HG03469 (cell line): ENCODE data around the gene PNPLA5.
"Not testable (repeated sequence)": the region's sequence is repeated elsewhere in the genome, so short reads cannot be mapped to it uniquely, and the experiment has no call there.

Experiments used
- ATAC-seq: cut with Tn5 transposase; IDR thresholded peaks from one replicate; pipeline ENCODE4 v1.9.1; 2021; ENCODE audit warnings: mild to moderate bottlenecking, moderate library complexity, moderate number of reproducible peaks; ENCODE audit not compliant: unreplicated experiment

The PNPLA5 gene

DNA sequence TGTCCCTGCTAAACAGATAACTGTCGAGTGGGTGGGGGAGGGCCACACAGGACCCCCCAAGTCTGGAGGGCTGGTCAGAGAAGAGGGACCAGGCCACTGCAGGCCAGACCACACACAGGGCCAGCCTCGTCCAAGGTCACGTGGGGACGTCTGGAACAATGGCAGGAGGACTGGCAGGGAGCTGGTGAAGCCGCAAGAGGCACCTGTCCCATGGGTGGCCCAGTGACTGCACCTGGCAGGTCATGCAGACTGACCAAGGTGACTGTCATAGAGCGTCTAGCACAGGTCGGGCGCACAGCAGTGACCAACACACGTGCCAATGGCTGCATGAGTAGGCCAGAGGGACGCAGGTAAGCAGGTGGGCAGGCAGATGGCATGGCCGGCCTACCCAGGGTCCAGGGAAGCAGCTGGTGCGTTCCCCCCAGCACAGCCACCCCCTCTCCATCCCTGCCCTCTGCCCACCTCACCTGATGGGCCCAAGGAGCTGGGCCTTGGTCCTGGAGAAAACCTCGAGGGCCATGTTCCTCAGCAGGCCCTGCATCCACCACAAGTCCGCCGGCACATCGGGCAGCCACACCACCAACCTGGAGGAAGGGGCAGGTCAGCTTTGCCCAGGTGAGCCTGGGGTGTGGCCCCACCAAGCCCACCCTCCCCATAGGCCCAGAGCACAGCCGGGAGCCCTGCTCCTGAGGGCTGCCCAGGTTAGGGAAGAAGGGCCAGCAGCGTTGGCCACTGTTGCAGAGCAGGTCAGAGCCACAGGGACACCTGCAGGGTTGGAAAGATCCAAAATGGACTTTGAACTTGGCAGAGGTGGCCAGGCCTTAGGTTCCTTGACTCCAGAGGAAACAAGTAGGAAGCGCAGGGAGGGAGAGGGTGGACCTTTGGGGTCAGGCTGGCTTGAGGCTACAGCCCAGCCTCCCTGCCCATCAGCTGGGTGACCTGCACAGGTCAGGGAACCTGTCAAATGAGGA lies 10.4 kb downstream of the PNPLA5 start:
- no peak for ATAC-seq

DNA sequence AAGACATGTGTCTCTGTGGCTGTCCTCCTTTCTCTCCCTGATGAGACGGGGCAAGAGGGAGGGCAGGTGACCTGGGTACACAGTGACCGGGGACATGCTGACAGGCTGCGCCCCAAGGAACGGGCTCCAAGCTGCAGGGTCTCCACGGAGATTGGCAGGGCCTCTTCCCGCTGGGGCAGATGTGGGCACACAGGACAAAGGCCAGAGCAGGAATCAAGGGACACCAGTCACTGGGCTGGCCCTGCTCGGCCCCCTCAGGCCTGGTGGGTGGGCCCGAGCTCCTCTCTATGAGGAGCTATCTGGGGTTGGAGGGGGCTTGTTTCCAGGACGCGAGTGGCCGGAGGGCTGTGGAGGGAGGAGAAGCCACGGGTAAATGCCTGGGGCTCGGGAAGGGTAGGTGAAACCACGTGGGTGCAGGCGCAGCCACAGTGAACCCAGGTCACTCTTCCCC lies 11.2 kb downstream of the PNPLA5 start:
- ATAC-seq, result no peak

DNA sequence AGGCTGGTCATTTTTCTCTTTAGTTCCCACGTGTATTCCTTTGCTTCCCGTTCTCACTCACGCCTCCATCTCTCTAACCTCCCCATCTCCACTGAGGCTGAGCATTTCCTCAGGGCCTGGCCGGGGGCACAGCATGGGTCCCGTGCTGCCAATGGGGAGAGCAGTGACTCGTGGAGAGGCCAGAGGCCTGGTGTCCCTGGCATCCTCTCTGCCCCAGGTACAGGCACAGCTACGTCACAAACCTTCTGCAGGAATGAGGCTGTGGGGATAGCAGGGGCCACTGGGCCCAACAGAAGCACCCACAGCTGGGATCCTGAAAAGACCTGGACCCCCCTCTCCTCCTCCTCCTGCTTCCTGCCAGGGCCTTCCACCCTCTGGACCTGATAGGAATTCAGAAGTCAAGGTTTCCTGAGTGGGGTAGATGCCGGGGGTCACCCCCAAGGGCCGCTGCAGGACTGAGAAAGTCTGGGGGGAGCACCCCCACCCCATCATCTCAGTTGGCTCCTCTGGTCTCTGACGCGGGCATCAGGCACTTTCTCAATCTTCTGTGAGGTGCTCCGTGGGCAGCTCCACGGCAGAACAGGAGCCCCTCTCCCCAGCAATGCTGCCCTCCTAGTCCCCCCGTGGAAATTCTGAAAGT lies 11.8 kb downstream of the PNPLA5 start:
- no peak for ATAC-seq

DNA sequence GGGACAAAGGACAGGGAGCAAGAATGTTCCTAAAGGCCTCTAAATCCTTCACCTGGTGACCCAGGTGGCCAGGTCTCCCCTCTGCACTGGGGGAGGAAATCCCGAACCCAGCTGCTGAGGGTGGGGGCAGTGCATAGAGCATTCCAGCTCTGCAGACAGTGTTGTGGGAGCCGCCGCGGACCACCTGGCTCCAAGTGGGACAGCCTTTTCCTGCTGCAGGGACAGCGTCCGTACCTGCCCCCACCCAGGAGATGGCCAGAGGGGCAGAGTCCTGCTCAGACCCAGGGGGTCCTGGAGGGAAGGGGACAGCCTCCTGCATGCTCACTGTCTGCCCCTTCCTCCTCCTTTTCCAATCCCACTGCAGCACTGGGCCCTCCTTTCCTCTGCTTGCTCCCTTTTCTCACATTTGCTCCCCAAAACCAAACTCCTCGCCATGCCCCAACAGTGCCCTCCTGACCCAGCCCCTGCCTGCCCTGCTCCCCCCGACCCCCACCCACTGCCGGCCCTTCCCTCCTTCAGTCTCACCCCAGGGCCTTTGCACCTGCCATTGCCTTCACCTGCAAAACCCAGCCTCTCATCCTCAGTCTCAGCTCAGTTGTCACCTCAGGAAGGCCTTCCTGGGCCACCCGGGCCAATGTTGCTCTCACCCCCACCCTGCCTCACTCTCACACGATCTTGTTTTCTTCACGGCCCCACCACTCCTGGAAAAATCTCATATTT lies 12.8 kb downstream of the PNPLA5 start:
- ATAC-seq, result no peak

DNA sequence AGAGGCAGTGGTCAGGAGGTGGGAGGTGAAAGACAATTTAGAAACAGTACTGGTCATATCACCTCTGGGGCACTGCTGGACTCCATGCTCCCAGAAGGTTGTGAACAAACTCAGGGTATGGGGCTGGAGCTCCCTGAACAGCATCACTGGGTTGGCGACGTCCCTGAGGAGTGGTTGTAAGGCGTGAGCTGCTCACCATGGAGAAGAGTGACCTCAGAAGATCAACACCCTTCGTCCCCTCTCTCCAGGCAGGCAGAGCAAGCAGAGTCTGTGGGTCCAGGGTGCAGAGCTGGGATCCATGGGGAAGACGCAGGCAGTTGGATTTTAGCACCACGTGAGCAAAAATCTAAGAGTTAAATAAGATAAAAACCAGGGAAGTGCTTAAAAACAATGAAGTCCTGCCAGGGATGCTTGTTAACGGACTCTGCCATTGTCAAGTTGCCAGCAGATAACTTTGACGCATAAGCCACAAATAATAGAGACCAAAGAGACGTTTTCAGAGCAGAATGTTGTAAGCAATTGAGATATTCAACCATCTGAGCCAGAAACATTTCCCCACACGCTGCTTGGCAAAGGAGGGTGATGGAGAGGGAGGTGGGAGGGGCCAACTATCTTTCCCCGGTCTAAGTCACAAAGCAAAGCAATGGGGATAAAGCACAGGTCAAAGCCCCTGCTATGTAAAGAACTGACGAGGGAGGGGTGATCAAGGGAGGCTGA lies 13.6 kb downstream of the PNPLA5 start:
- ATAC-seq, result no peak

DNA sequence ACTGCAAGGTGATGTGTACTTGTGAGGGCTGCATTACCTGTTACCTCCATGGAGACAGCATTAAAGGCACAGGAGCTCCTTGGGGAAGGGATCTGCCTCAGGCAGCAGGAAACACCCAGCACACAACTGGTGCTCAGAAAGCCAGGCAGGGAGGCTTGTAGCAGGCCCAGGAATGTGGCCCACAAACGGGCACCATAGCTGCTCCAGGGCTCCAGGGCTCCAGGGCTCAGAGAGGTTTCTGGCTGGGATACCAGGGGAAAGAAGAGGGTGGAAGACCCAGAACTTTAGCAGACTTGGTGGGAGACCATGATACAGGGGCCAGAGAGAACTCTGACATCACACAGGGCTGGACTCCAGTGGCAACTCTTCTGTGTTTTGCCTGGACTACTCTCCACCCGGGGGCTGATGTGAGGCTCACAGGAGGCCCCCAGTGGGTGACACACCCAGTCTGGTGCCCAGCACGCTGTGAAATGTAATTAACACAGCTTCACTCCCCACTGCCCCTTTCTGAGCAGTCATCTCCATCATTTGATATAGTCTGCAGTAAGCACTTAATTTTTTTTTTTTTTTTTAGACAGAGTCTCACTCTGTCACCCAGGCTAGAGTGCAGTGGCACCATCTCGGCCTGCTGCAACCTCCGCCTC lies 14.8 kb downstream of the PNPLA5 start:
- no peak for ATAC-seq

DNA sequence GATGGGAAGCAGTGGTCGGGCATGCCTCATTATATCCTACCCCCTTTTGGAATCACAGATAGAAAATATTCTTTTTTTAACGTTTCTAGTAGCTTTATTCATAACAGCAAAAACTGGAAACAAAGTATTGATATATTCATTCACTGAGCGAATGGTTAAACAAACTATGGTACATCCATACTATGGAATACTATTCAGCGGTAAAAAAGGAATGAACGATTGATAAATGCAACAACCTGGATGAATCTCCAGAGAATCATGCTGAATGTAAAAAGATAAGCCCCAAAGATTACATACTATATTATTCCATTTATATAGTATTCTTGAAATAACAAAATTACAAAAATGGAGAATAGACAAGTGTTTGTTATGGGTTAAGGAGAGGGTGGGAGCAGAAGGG lies 22.0 kb downstream of the PNPLA5 start:
- ATAC-seq, result no peak

DNA sequence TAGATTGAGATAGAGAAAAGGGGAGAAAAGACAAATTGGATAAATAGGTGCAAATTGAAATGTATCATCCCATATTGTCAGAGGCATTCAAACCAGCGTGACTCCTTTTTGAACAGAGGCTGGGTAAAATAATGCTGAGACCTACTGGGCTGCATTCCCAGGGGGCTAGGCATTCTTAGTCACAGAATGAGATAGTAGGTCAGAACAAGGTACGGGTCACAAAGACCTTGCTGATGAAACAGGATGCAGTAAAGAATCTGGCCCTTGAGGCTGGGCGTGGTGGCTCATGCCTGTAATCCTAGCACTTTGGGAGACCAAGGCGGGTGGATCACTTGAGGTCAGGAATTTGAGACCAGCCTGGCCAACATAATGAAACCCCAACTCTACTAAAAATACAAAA lies 22.8 kb downstream of the PNPLA5 start:
- not testable (repeated sequence) for ATAC-seq

DNA sequence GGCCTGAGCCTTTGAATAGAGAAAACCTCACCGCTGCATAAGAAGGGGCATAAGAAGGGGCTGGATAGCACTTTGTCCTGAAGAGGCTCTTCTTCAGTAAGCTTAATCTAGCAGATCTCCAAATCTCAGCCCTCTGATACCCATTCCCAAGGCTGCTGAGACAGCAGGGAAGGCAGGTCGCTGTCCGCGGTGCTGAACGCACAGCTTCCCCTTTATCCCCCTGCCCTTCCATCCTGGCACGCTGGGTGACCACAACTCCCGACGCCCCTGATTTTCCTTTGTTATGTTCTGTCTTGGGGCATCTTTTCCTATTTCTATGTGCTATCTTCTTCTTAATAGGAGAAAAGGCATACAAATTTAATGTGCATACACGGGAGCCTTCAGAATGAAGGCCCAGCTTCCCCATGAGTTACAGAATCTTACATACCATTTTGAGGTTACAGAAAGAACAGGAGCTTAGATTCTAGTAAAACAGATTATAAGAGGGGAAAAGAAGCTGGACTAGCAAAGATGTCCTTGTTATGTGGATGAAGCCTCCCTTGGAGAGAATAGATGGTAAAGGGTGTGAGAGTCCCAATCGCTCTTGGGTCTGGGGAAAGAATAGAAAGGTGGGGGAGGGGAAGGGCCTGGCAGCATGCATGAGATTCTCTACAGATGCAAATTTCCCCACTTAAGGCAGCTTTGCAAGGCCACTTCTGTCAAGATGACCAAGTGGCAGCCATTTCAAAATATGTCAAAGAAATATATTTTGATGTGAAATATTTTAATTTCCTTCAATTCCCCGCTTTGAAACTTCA lies 23.8 kb downstream of the PNPLA5 start:
- ATAC-seq, result no peak

DNA sequence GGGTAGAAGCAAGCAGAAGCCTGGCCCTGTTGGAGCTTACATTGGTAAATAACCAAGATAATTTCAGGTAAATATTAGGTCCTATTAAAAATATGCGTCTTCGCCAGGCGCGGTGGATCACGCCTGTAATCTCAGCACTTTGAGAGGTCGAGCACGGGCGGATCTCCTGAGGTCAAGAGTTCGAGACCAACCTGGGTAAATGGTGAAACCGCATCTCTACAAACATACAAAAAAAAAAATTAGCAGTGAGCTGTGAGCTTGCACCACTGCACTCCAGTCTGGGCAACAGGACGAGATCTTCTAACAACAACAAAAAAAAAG lies 29.0 kb downstream of the PNPLA5 start:
- ATAC-seq, result no peak

DNA sequence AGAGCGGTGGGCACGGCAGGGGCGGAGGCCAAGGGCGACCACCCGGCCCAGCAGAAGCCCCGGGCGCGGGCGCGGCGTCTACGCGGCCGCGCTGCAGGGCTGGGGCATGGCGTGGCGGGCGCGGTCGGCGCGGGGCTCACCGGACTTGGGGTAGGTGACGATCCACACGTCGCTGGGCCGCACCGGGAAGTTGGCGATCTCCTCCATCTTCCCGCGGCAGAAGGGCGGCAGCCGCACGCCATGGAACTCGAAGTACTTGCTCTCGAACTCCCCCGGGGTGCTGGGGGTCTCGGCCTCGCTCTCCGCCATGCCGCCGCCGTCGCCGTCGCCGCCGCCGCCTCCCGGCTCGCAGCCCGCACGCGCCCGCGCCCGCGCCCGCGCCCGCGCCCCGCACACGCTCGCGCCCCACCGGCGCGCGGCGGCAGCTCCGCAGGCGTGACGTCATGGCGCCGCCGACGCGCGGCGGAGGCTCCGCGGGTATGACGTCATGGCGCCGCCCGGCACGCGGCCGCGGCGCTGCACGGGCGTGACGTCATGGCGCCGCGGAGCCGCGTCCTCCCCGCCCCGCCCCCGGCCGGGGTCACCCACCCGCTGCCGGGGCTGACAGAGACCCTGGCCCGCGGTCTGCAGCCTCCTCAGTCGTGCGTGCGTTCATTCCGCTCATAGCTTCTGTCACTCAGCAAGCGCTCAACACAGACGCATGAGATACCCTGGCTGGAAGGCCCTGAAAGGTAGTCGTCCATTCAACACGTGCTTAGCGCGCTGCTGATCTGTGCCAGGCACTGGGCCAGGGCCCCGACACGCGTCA lies 29.5 kb downstream of the PNPLA5 start, which contains the start of gene SULT4A1:
Gene SULT4A1, minus strand, starts transcription at position 440 of the 808 bp plus-strand sequence. Its CDS starts 131 bp downstream, at position 309.
- ATAC-seq, result no peak

DNA sequence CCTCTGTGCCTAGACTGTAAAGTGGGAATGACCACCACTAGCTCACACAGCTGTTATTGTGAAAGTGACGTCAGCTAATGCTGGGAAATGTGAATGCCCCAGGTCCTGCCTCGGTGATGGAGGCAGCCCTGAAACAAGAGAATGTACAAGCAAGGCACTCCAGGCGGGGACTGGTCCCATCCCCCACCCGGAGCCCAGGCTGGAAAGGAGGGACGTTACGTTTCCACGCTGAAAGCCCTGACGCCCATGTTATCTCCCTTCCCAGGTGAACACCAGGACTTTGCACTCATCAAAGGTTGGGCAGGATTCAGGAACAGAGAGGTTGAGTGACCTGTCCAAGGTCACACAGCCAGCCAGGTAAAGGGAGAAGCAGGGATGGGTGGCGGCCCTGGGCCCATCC lies 30.3 kb downstream of the PNPLA5 start:
- ATAC-seq, result no peak

DNA sequence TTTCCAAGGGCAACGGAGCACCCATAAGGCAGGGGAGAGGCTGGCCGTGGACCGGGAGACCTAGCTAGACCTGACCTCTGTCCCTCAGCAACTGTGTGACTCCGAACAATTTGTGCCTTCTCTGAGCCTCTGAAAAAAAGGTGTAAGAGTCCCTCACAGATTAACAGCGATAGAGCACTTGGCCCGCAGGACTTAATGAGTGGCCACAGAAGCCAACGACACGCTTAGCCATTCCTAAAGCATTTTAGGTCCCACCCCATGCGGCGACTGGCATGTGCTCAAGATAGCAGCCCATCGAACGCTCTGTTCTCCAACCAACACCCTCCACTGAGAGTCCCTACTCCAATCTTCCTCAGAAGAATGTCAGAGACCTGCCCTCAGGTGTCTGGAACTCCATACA lies 31.0 kb downstream of the PNPLA5 start:
- ATAC-seq, result no peak

DNA sequence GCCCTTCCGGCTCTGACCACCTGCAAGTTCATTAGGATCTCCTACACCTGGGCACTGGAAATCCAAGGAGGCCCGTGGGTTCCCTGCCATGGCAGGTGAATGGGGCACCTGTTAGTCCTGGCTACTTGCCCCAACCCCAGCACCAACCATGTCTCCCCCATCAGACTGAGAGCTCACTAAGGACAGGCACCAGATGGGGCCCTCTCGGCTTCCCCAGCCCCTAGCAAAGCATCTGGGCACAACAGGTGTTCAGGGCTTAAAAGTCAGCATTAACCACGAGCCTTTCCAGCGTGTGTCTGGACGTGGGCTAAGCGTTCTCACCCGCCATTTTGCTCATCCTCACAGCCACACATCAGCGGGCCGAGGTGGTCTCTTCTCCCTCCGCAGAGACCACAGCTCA lies 31.7 kb downstream of the PNPLA5 start:
- no peak for ATAC-seq

DNA sequence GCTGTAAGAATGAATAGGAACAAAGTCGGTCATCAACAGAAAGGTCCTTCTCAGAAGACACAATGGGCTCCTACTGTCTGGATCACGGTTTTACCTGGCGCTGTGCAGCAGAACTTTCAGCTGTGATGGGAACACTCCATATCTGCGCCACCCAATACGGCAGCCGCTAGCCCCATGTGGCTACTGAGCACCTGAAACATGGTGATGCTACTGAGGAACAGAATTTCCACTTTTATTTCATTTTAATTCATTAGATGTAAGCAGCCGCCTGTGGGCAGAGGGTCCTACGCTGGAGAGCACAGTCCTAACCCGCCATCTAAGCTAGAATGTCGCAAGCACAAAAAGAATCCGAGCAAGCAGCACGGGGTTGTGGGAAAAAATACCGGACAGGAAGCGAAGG lies 32.2 kb downstream of the PNPLA5 start:
- ATAC-seq, result no peak

DNA sequence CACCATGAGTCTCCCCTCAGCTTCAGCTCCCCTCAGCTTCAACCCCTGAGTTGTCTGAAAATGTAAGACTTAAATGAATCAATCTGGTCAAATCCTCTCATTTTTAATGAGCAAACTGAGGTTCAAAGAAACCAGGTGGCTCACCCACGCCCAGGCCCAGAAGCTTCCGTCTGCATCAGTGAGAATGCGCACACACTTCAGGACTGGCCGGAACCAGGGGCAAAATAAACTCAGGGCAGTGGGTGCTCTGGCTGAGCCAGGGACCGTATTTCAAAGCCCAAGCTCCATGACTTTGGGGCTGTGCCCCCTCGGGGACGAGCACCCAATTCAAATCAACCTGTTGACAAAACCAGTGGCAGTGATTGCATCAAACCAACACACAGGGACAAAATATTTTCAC lies 32.6 kb downstream of the PNPLA5 start:
- ATAC-seq, result no peak

DNA sequence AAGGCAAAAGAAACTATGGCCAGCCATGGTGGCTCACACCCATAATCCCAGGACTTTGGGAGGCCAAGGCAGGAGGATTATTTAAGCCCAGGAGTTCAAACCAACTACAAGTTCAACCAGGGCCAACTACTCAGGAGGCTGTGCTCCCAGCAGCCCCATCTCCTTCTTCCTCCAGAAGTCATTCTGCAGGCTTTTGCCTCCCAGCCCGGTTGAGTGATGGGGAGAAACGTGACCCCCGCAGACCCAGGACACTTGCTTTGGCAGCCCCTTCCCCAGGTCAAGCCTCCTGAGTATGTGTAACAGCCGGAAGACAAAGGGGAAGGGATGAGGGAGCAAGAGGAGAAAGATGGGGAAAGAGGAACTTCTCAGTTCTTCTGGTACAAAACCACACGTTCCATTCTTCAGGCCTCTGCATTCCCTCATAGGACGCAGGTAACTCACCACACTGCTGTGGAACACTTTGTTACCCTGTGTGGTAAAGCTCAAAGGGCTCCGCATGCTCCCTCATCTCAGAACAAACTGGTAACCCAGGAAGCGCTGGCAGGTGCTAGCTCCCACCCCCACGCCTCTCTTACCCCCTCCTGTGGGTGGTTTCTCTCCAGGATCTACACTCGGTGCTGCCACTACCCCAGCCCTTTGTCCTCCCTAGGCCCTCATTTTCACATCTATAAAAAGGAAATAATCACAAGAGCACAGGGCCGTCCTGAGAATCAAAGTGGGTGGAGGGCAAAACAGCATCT lies 33.5 kb downstream of the PNPLA5 start:
- ATAC-seq, result no peak

DNA sequence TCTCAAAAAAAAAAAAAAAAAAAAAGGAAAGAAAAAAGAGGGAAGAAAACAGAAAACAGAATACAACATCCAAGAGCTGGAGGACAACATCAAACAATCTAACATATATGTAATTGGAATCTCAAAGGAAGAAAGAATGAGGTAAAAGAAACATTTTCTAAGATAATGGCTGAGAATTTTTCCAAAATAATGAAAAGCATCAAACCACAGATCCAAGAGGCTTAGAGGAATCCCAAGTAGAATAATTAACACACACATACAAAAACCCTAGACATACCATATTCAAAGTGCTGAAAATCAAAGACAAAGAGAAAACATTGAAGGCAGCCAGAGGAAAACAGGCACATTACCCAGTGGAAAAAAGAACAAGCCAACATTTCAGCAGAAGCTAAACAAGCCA lies 34.4 kb downstream of the PNPLA5 start:
- no peak for ATAC-seq
